HG03571 (cell line): ENCODE results near the gene CHCHD6.

ENCODE experiments used
- ATAC-seq: cut with Tn5 transposase; IDR thresholded peaks from one replicate; pipeline ENCODE4 v1.9.1; 2021; ENCODE audit not compliant: unreplicated experiment

The CHCHD6 gene

DNA sequence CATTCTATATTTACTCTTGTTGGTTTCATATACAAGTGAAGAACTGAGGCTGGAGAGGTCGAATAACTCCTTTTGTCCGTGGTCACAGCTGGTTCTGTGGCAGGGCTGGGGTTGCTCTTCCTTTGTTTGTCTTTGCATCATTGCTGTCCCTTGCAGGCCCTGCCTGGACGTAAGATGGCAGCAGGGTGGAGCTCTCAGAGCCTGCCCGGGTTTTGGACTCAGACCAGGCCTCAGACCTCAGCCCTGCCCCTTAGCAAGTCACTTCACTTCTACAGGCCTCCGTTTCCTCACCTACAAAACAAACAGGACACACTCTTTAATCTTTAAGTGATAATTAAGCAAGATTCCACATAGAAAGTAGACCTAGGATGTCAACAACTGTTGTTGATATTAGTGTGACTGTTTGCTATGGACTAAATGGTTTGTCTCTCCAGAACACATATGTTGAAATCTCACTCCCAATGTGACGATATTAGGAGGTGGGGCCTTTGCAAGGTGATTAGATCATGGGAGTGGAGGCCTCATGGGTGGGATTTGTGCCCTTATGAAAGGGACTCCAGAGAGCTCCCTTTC is 213.3 kb downstream of the CHCHD6 start:
- ATAC-seq, result no peak

DNA sequence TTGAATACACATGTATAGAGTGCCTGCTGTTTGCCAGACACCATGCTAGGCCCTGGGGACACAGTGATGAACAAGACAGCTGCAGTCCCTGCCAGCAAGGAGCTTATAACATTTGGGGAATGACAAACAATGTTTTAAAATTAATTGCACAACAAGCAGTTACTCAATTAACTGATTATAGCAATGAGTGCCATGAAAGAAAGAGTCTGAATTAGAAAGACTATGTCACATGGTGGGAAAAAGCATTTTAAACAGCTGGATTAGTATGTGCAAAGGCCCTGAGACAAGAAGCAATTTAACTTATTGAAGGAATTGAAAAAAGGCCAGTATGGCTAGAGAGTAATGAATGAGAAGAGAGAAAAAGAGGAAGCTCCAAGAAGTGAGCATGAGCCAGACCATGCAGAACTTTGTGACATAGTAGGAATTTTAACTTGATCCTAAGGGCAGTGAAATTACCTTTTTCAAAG is 214.3 kb downstream of the CHCHD6 start:
- ATAC-seq, result no peak

DNA sequence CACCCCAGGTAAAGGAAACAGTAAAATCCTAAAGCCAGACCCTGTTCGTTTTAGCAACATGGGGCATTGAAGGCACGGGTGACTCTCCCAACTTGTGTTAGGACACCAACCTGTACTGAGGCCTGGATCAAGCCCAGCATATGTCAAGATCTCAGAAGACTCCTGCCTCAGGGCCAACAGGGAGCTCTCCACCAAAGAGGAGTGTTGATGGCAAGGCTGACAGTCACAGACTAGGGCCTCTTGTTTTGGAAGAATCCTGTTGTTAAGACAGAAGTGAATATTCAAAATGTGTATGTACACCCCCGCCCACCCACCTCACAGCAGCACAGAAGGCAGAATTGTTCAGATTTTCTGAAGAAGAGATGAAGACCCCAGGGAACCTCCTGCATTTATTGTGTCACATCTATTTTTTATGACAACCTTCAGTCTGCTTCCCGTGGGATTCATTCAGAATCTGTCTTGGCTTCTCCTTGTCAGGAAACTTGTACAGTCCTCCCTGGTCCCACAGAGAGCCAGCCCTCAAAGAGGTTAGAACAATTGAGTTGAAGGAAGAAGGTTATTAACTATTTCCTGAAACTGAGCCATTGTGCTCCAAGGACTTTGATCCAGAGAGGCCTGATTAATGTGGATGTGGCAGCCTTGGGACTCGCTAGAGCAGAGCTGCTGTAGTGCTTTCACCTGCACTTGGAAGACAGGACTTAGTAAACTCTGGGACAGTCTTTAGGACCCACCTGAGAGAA is 217.2 kb downstream of the CHCHD6 start:
- no peak for ATAC-seq

GRCh38 chr3:126922466-126922865 is 218.4 kb downstream of the CHCHD6 start:
- ATAC-seq, result no peak

GRCh38 chr3:126923423-126923822 is 219.4 kb downstream of the CHCHD6 start:
- ATAC-seq, result no peak

- no peak for ATAC-seq
Measured at GRCh38 chr3:126923895-126924294, 219.9 kb downstream of the CHCHD6 start.

GRCh38 chr3:126924458-126924857 is 220.4 kb downstream of the CHCHD6 start:
- no peak for ATAC-seq

DNA sequence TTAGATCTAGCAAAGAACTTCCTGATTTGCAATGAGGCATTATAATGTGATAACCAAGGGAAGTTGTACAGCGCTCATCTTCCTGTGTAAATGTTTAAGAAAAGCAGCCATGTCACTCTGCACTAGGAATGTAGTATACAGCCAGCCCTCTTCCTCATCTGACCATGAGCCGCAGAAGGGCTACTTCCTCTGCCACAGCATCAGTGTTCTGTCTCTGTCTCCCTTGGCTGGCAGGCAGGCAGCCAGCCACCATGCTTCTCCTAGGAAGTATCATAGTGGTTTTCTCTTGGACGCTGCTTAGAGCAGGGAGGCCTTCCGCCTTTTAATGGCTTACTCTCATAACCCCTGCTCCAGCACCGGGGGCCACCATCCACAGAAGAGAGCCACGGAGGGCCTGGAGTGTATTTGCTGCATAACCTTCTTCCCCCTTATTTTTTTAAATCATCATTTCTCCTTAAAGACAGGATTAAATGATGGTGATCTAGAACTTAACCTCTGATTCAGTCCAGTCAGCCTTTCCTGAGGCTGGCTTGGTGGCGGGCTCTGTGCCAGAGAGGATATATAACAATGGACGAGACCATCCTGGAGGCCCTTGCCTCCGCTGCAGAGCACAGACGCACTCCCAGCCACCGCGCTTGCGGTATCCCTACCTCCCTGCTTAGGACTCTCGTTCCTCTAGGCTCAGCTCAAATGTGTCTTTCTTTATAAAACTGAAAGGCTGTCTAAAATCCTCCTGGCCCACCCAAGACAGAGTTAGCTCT is 221.6 kb downstream of the CHCHD6 start:
- no peak for ATAC-seq

DNA sequence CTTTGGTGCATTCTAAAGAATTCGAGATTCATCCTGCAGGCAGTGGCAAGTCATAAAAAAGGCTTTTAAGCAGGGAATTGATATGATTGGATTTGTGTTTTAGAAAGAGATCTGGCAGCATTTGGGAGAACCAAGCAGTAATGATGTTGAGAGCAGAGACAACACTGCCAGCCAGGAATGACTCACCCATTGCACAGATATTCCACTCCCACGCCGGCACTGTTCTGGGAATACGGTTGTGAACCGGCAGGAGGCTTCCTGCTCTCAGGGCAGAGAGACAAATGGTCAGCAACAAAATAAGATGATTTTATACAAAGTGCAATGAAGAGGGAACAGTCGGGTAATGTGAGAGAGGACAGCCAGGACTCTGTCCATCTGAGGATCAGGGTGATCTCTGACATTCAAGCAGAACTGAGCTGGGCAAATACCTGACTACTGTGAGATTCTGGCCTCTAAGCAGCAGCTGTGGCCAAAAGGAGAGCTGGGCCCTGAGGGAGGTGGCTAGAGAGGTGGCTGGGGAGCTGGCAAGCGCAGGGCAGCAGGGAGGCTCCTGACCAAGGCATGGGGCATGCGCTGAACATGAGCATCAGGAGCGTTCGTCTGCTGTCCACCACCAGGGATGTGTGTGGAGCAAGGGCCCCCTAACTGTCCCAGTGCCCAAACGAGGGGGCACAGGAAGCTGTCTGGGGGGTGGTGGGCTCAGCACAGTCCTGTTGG is 222.8 kb downstream of the CHCHD6 start:
- no peak for ATAC-seq

GRCh38 chr3:126927401-126927750 is 223.3 kb downstream of the CHCHD6 start:
- no peak for ATAC-seq

DNA sequence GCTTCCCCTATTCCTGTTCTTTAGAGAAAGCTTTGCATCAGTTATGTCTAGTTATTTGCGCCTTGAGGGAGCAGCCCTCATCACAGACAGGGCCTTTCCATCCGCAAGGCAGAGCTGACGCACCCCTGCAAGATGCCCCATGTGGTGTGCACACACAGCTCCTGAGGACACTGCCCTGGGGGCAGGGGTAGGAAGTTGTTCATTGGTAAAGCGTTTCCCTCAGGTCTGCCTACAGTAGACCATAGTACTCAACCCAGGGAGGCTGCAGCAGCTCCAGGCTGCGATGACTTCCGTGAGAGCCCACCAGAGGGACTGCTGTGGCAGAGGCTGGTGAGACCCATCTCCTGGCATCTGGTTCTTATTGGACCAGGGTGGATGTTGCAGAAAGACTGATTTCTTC is 223.8 kb downstream of the CHCHD6 start:
- no peak for ATAC-seq

- ATAC-seq, result no peak
Measured at GRCh38 chr3:126928921-126929474, 225.0 kb downstream of the CHCHD6 start.

GRCh38 chr3:126930936-126931600 is 227.0 kb downstream of the CHCHD6 start:
- ATAC-seq, result no peak

DNA sequence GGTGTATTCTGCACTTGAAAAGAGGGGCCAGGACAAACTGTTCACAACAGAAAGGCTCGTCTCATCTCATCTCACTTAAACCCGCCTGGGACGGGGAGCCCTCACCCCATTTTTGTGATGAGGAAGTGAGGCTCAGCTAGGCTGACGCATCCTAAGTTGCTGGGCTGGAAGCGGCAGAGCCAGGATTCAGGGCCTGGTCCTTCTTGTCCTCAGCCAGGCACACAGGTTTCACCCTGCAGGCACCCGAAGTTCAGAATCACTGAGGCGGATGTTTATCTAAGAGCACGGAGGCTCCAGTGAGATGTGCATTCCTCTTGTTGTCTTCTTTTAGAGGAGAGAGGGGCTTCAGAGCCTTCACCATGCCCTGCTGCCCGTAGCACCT is 227.8 kb downstream of the CHCHD6 start:
- ATAC-seq, result no peak

DNA sequence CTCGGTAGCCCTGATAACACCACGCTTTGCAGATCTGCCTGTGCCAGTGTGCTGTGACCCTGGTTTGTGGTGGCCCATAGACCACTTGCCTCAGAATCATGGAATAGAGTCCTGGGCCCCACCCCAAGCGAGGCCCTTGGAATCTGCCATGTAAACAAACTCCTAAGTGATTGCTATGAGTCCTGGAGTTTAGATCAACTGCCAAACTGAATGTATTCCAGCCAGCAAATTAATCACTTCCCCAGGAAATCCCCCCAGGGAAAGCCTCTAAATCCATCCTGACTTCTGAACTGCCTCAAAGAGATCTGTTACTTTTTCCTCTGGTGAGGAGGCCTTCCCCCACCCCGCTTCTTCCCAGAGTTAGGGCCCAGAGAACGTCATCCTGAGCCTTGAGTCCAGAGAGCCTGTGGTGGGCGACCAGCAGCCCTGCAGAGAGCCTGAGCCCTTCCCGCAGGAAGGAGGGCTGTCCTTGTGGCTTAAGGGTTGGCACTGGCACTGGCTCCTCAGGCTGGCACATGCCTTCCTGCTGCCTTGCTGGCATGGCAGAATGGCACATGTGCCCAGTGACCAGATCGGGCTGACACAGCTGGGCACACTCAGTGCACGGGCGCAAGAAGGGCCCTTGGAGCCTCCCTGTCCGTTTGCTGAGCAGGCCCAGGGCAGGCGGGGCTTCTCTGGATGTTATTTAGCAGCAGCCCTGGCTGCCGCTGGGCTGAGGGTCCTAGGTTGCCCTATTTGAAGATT is 228.3 kb downstream of the CHCHD6 start:
- no peak for ATAC-seq

GRCh38 chr3:126934031-126934531 is 230.0 kb downstream of the CHCHD6 start:
- no peak for ATAC-seq

GRCh38 chr3:126934991-126935390 is 231.0 kb downstream of the CHCHD6 start:
- no peak for ATAC-seq

- ATAC-seq, result no peak
Measured at GRCh38 chr3:126935756-126936509, 231.9 kb downstream of the CHCHD6 start.

- ATAC-seq, result no peak
Measured at GRCh38 chr3:126936853-126937425, 232.9 kb downstream of the CHCHD6 start.
